ENCODE results near the gene CYB5A.
A peak's percentile ranks its signal among the peaks of the same experiment; 100 is the strongest.

CYB5A gene

DNA sequence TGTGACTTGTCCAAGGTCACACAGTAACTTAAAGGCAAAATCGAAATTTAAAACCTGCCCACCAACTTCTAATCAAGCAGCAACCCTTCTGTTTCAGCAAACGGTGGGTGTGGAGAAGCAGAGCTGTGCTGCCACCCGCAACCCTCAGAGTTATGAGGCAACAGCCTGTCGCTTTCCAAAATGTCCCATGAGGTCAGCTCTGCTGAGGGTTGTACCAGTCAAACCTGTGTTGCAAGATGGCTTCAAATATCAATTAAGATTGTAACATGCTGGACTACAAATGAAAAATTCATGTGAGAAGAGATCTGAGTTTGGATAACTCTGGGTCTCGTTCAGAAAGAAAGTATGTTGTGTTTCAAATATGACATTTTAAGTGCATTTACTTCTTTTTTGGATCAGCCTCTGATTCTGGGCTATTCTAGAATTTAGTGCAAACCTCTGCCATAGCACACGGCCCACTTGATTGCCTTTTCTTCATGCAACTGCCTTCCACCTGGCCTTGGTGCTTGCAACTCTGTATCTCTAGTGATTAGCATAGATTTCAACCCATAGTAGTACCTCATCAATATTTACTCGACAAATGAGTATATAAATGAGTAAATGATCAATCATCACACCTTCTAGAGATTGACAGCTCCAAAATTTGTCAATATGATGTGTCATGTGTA lies 74.2 kb downstream of the CYB5A start:
- no peak for DNase-seq

DNA sequence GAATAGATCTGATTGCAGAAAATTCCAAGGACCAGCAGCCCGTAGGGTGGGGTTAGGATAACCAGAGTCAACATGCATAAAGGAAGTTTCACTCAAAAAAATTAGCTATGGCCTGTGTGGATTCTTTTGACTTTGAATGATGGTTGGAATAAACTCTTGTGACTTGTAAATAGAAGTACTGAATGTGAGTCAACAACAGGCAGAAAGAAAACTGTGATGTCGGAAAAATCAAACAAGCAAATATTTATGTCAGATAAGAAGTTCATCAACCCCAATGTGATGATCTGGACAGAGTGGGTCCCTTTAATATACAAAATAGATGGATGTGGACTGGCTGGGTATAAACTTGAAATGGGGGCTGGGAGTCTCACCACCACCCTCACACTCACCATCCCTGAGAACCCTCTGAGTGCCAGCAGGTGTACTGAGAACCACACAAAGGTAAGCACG lies 75.1 kb downstream of the CYB5A start:
- no peak for DNase-seq

DNA sequence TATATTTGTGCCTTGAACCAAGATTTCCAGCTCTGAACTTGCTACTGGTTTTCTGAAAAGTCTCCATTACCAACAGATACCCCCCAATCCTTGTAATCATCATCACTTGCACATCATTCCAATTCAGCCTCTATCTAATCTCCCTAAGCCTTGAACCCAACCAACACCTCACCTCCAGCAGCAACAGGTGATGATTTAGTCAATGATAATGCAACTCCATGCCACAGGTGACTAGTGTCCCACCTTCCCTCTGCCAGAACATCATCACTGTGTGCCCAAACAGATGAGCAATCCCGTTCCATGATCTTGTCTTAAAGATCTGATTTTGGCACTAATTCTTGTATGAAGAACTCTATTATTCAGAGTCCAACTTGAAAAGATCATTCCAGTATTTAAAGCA lies 75.9 kb downstream of the CYB5A start:
- no peak for DNase-seq

DNA sequence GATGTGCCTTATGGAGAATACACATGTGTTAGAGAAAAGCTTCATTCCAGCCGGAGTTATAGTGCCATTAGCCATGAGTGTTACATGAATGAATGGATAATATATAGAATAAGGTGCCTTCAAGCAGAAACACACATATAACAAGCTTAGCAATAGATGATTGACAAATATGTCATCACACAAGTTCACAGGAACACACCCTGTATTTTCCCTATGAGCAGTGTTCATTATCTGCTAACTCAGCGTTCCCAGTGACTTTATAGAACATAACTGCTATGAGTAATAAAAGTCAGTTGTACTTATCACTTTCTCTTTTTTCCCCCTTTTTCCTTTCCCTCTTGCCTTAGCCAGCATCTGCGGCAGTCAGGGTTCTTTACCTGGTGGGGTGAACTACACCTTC lies 78.3 kb downstream of the CYB5A start:
- DNase-seq = no peak

DNA sequence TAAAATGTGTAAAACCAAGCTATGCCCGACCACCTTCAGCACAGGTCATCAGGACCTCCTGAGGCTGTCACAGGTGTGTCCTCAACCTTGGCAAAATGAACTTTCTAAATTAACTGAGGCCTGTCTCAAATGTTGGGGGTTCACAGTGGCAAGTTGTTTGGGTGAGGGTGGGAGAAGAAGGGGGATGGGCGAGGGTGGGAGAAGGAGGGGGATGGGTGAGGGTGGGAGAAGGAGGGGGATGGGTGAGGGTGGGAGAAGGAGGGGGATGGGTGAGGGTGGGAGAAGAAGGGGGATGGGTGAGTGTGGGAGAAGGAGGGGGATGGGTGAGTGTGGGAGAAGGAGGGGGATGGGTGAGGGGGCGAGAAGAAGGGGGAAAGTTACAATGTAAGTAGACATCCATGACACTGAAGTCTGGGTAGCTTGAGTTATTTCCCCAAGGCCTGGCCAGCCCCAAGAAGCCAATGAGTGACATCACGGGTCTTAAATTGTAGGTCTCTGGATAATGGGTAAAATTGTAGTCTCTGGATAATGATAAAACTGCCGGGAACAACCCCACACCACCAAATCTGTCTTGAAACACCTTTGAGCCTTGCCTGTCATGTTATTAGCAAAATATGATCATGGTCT lies 87.1 kb downstream of the CYB5A start:
- peak in 3 of 51 donors; percentile 2 to 33 (median 5) for DNase-seq

- DNase-seq = no peak
These were observed 88.0 kb downstream of the CYB5A start for GRCh38 chr18:74203811-74204210.
